H1 (cell line): Measurements from ENCODE around the gene METTL6. TPM values are rescaled to one million over a fixed set of nuclear protein-coding genes. Genes with fewer than 3 reads are reported as not detected.

Experiments
- CTCF ChIA-PET: fragments of 300-600 bp; sonication (Branson Sonifier 250); formaldehyde crosslinking; loops from one replicate; lab custom pipeline; 2021; ENCODE audit not compliant: partially characterized antibody; lab: Charles Lee
- POLR2A ChIA-PET: fragments of 300-600 bp; sonication (Branson Sonifier 250); formaldehyde crosslinking; loops from one replicate; lab custom pipeline; 2021; ENCODE audit warnings: inconsistent platforms; ENCODE audit not compliant: partially characterized antibody; lab: Charles Lee
- DNase-seq, 2 experiments: peaks; one replicate each; pipeline versions ENCODE4 v3.0.0 to v3.0.0-alpha.2; 2010 to 2022; ENCODE audit warnings: low spot score in 2 of 2, low read depth in 1 of 2, mixed read lengths in 1 of 2
- FAIRE-seq: peaks from 2 replicates; lab custom pipeline; 2011; peaks lifted over from hg19 to GRCh38; lab: Jason Lieb, UNC
- H2AFZ ChIP-seq: 2 replicates; pipeline ENCODE4 v1.8.1; 2012; ENCODE audit warnings: low read length, inconsistent platforms
- H2AK5ac ChIP-seq: 2 replicates; pipeline ENCODE4 v1.6.1; 2013; ENCODE audit warnings: low read depth, low read length
- H2BK120ac ChIP-seq: replicated peaks from 2 replicates; pipeline ENCODE3; 2013; ENCODE audit warnings: low read depth, low read length, inconsistent platforms
- H2BK12ac ChIP-seq: 2 replicates; pipeline ENCODE4 v1.6.1; 2013; ENCODE audit warnings: low read depth, low read length
- H2BK15ac ChIP-seq: 2 replicates; pipeline ENCODE4 v1.6.1; 2013; ENCODE audit warnings: low read length
- H2BK20ac ChIP-seq: 2 replicates; pipeline ENCODE4 v1.6.1; 2013; ENCODE audit warnings: low read length
- H2BK5ac ChIP-seq: 2 replicates; pipeline ENCODE4 v1.6.1; 2013; ENCODE audit warnings: low read depth, low read length
- H3K14ac ChIP-seq: 2 replicates; pipeline ENCODE4 v1.6.1; 2013; ENCODE audit warnings: inconsistent platforms; ENCODE audit not compliant: insufficient read length
- H3K18ac ChIP-seq: 2 replicates; pipeline ENCODE4 v1.6.1; 2013; ENCODE audit warnings: low read length; ENCODE audit errors: extremely low read depth
- H3K23ac ChIP-seq: 2 replicates; pipeline ENCODE4 v1.6.1; 2013; ENCODE audit warnings: inconsistent platforms; ENCODE audit not compliant: insufficient read length
- H3K23me2 ChIP-seq: 2 replicates; pipeline ENCODE4 v1.6.1; 2013; ENCODE audit warnings: low read depth, low read length
- H3K27ac ChIP-seq: 2 replicates; pipeline ENCODE4 v1.6.1; 2011; ENCODE audit warnings: low read depth, low read length, inconsistent platforms
- H3K27me3 ChIP-seq, 4 experiments: replicated peaks in 1 of 4; 1 replicate in 1 of 4; 2 replicates in 3 of 4; pipeline versions ENCODE4 v1.6.1 to v1.8.1; 2011 to 2013; ENCODE audit warnings: low read length in 3 of 4, mild to moderate bottlenecking in 3 of 4, inconsistent platforms in 2 of 4, mixed read lengths in 2 of 4, moderate library complexity in 1 of 4; ENCODE audit not compliant: control insufficient read depth in 3 of 4, insufficient read depth in 3 of 4; ENCODE audit errors: extremely low read depth in 1 of 4
- H3K36me3 ChIP-seq, 4 experiments: 2 replicates each; pipeline versions ENCODE4 v1.6.1 to v1.8.1; 2011 to 2013; ENCODE audit warnings: mild to moderate bottlenecking in 4 of 4, low read length in 3 of 4, moderate library complexity in 2 of 4, control low read depth in 1 of 4, inconsistent platforms in 1 of 4; ENCODE audit not compliant: insufficient read depth in 4 of 4, control insufficient read depth in 2 of 4
- H3K4ac ChIP-seq: replicated peaks from 2 replicates; pipeline ENCODE3; 2013; ENCODE audit warnings: low read length, low read depth, mixed read lengths, inconsistent platforms; ENCODE audit not compliant: insufficient read length
- H3K4me1 ChIP-seq, 4 experiments: replicated peaks in 1 of 4; 1 replicate in 1 of 4; 2 replicates in 3 of 4; pipeline versions ENCODE4 v1.6.1 to v1.8.1; 2011 to 2013; ENCODE audit warnings: low read length in 3 of 4, inconsistent platforms in 2 of 4, mixed read lengths in 1 of 4; ENCODE audit not compliant: insufficient read depth in 4 of 4, control insufficient read depth in 3 of 4
- H3K4me2 ChIP-seq, 2 experiments: 2 replicates each; pipeline versions ENCODE4 v1.6.1 to v1.8.1; 2011 to 2013; ENCODE audit warnings: low read depth in 2 of 2, low read length in 2 of 2, control low read depth in 1 of 2, inconsistent platforms in 1 of 2, mild to moderate bottlenecking in 1 of 2; ENCODE audit not compliant: insufficient read depth in 1 of 2
- H3K4me3 ChIP-seq, 4 experiments: fragments of 200-600, 300-600 bp in 1 of 4; sonication (generic), shearing (Covaris generic), sonication (Bioruptor Twin) in 1 of 4; 2 replicates each; pipeline versions ENCODE4 v1.5.1 to v1.8.1; 2011 to 2016; ENCODE audit warnings: low read length in 4 of 4, low read depth in 3 of 4, control low read depth in 2 of 4, inconsistent platforms in 2 of 4, mild to moderate bottlenecking in 2 of 4, mixed read lengths in 1 of 4, moderate library complexity in 1 of 4; ENCODE audit not compliant: insufficient read depth in 2 of 4; ENCODE audit errors: extremely low read depth in 1 of 4
- H3K56ac ChIP-seq: replicated peaks from 2 replicates; pipeline ENCODE3; 2013; ENCODE audit warnings: low read depth, mild to moderate bottlenecking, mixed read lengths, low read length, inconsistent platforms; ENCODE audit not compliant: insufficient read length
- H3K79me1 ChIP-seq: 2 replicates; pipeline ENCODE4 v1.6.1; 2013; ENCODE audit warnings: low read depth, low read length, control low read depth
- H3K79me2 ChIP-seq, 2 experiments: 2 replicates each; pipeline versions ENCODE4 v1.6.1 to v1.8.1; 2012 to 2013; ENCODE audit warnings: low read length in 2 of 2, mild to moderate bottlenecking in 2 of 2, inconsistent platforms in 1 of 2; ENCODE audit not compliant: insufficient read depth in 2 of 2, control insufficient read depth in 1 of 2
- H3K9ac ChIP-seq, 4 experiments: replicated peaks in 1 of 4; 1 replicate in 1 of 4; 2 replicates in 3 of 4; pipeline versions ENCODE4 v1.6.1 to v1.8.1; 2011 to 2013; ENCODE audit warnings: low read depth in 3 of 4, low read length in 3 of 4, control low read depth in 2 of 4, mild to moderate bottlenecking in 2 of 4, moderate library complexity in 2 of 4, inconsistent platforms in 1 of 4; ENCODE audit errors: extremely low read depth in 1 of 4
- H3K9me3 ChIP-seq, 2 experiments: 2 replicates each; pipeline versions ENCODE4 v1.6.1 to v1.8.1; 2012 to 2013; ENCODE audit warnings: mild to moderate bottlenecking in 2 of 2, moderate library complexity in 2 of 2, control low read depth in 1 of 2, inconsistent platforms in 1 of 2, low read depth in 1 of 2, low read length in 1 of 2, mixed read lengths in 1 of 2; ENCODE audit not compliant: insufficient read depth in 2 of 2
- H4K20me1 ChIP-seq, 2 experiments: replicated peaks in 1 of 2; 2 replicates each; pipeline versions ENCODE3 to v1.8.1; 2011 to 2013; ENCODE audit warnings: inconsistent platforms in 2 of 2, low read length in 2 of 2, mild to moderate bottlenecking in 1 of 2; ENCODE audit not compliant: insufficient read depth in 2 of 2, control insufficient read depth in 1 of 2
- H4K5ac ChIP-seq: 2 replicates; pipeline ENCODE4 v1.6.1; 2013; ENCODE audit warnings: low read length, low read depth, mixed read lengths, inconsistent platforms; ENCODE audit not compliant: insufficient read length
- H4K8ac ChIP-seq: 2 replicates; pipeline ENCODE4 v1.8.0; 2013; ENCODE audit warnings: mild to moderate bottlenecking, moderate library complexity, low read length, inconsistent platforms; ENCODE audit not compliant: insufficient read depth; ENCODE audit errors: extremely low read depth
- H4K91ac ChIP-seq: replicated peaks from 2 replicates; pipeline ENCODE3; 2013; ENCODE audit warnings: low read length, mixed read lengths, inconsistent platforms; ENCODE audit not compliant: insufficient read length
- ASH2L ChIP-seq: fragments of 200-600, 300-600 bp; sonication (generic); IDR thresholded peaks from one replicate; pipeline ENCODE4 v1.7.1; 2017; ENCODE audit warnings: low read length
- CHD2 ChIP-seq: IDR thresholded peaks from 2 replicates; pipeline ENCODE4 v1.6.1; 2012; ENCODE audit warnings: low read length, improper control_type of control experiment
- PHF8 ChIP-seq: fragments of 200-600 bp; sonication (generic); conservative IDR thresholded peaks from 2 replicates; pipeline ENCODE4 v1.7.1; 2012; ENCODE audit warnings: low read depth, mild to moderate bottlenecking, inconsistent platforms, low read length, moderate library complexity
- POLR2A ChIP-seq, 2 experiments: IDR thresholded peaks; 1 replicate in 1 of 2; 2 replicates in 1 of 2; pipeline ENCODE4 v1.6.1; 2011; ENCODE audit warnings: low read depth in 2 of 2, low read length in 2 of 2, mild to moderate bottlenecking in 2 of 2; ENCODE audit errors: control extremely low read depth in 1 of 2
- SIN3A ChIP-seq, 2 experiments: IDR thresholded peaks in 1 of 2; conservative IDR thresholded peaks in 1 of 2; 2 replicates each; pipeline ENCODE4 v1.6.1; 2011 to 2012; ENCODE audit warnings: low read length in 2 of 2, improper control_type of control experiment in 1 of 2, low read depth in 1 of 2, mild to moderate bottlenecking in 1 of 2
- SP2 ChIP-seq: IDR thresholded peaks from 2 replicates; pipeline ENCODE4 v1.6.1; 2012; ENCODE audit warnings: mild to moderate bottlenecking, low read length, inconsistent platforms
- TAF1 ChIP-seq: IDR thresholded peaks from 2 replicates; pipeline ENCODE4 v1.6.1; 2011; ENCODE audit warnings: mild to moderate bottlenecking, low read depth, low read length
- TAF7 ChIP-seq: optimal IDR thresholded peaks from 2 replicates; pipeline ENCODE3; 2011; ENCODE audit warnings: low read depth, mild to moderate bottlenecking, inconsistent platforms, low read length, moderate library complexity, borderline replicate concordance
- WGBS, 2 experiments: shearing (Covaris generic) in 1 of 2; methylation state at CpG; one replicate each; pipeline versions ENCODE4 v1.1.6 to v1.1.7; 2013 to 2015; ENCODE audit warnings: low lambda C conversion rate in 2 of 2, mixed read lengths in 2 of 2, inconsistent platforms in 1 of 2, low coverage in 1 of 2, missing lambda C conversion rate in 1 of 2; ENCODE audit not compliant: insufficient replicate concordance in 2 of 2, insufficient coverage in 1 of 2, insufficient read length in 1 of 2; ENCODE audit errors: extremely low coverage in 1 of 2, missing lambda C conversion rate in 1 of 2; 5-methylcytosine and 5-hydroxymethylcytosine counted together
- long read RNA-seq, 2 experiments: library from RNA in 1 of 2; library from capped mRNA in 1 of 2; stranded (forward); transcript quantifications; one replicate each; pipeline ENCODE4 v2.0.0, GENCODE V29; 2021; ENCODE audit warnings: inconsistent platforms in 1 of 2
- polyA minus RNA-seq, 3 experiments: library from RNA; depleted of rRNA, polyadenylated mRNA; stranded (reverse); fragments of >200 nt; gene quantifications; 1 replicate in 2 of 3; 2 replicates in 1 of 3; pipeline ENCODE4 v1.2.3, GENCODE V29; 2011
- polyA plus RNA-seq, 7 experiments: library from polyadenylated mRNA; depleted of rRNA in 3 of 7; stranded (reverse) in 5 of 7; unstranded in 2 of 7; fragments of >200 nt in 5 of 7; fragments of 200-250 nt in 2 of 7; gene quantifications; 1 replicate in 5 of 7; 2 replicates in 1 of 7; 4 replicates in 1 of 7; pipeline versions ENCODE4 v1.2.1 to v1.2.3, GENCODE V29; 2011 to 2013; ENCODE audit warnings: missing spikeins in 2 of 7, mixed read lengths in 2 of 7
- total RNA-seq: library from RNA; stranded (reverse); fragmentation: NEBNext Ultra II Directional; extraction: Animal tissue kit (Norgen Biotek cat#: 25700); gene quantifications from 2 replicates; pipeline ENCODE4 v1.2.1, GENCODE V29; 2021

The METTL6 gene, protein sequence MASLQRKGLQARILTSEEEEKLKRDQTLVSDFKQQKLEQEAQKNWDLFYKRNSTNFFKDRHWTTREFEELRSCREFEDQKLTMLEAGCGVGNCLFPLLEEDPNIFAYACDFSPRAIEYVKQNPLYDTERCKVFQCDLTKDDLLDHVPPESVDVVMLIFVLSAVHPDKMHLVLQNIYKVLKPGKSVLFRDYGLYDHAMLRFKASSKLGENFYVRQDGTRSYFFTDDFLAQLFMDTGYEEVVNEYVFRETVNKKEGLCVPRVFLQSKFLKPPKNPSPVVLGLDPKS
- total RNA-seq (20.0 and 20.7 TPM in 2 replicates), polyA plus RNA-seq (2011; rRNA removed) (13.1 and 18.4 TPM in 2 replicates), polyA minus RNA-seq (2011; rRNA and poly(A)+ RNA removed) (18.1 and 20.9 TPM in 2 replicates)
- polyA plus RNA-seq (2011; cell fraction: cytosol; rRNA removed), result 19.8 TPM
- 6.3 TPM for polyA plus RNA-seq (2011; cell fraction: nucleus; rRNA removed)
- polyA plus RNA-seq (2012, experiment 1 of 2), result 15.5 to 17.6 TPM (median 16.8 TPM) in 4 replicates
- 5.4 TPM for polyA plus RNA-seq (2012, experiment 2 of 2)
- 15.0 TPM for polyA plus RNA-seq (2013, experiment 1 of 2)
- polyA plus RNA-seq (2013, experiment 2 of 2), result 15.7 TPM
- 5.1 TPM for polyA minus RNA-seq (2011; cell fraction: cytosol; rRNA and poly(A)+ RNA removed)
- polyA minus RNA-seq (2011; cell fraction: nucleus; rRNA and poly(A)+ RNA removed), result 11.0 TPM
- long read RNA-seq, experiment 1, partial matches to known transcripts, result 1 of 15 reads
- long read RNA-seq, experiment 1, other reads (novel, unspliced or antisense), result 11 of 15 reads
- long read RNA-seq, experiment 2, transcript METTL6-202 (6 exons, 1,335 nt), result major isoform, 11 of 17 reads
- long read RNA-seq, experiment 2, partial matches to known transcripts, result 0 of 17 reads
- long read RNA-seq, experiment 2, other reads (novel, unspliced or antisense), result 6 of 17 reads

DNA sequence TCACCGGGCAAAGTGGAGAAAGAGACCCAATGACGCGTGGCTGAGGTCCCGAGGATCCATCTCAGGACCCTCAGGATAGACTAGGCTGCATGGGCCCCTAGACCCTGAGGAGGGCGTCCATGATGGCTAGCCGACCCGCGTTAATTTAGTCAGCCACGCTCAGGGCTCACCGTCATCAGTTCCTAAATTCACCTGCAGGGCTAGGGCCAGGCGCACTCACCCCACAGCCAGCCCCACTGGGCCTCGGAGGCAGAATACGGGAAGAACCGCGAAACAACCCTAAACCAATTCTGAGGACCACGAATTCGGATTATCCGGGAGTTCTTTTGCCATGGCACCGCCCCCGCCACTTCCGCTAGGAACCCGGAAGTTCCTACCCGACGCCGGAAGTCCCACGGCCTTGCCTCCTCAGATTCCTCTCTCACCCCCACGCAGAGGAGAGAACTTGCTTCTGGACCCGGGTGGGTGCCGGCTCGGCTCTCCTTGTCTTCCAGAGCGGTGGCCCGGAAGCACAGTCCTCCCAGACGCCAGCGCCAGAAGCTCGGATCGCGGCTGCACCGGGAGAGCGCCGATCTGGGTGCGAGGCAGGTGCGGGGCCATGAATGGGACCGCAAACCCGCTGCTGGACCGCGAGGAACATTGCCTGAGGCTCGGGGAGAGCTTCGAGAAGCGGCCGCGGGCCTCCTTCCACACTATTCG lies at the start of gene METTL6, which contains the start of gene EAF1:
TSS of gene METTL6 (minus strand) at position 363 of the 699 bp plus-strand sequence. CDS start 1,033 bp downstream, outside the sequence.
TSS of gene EAF1 (plus strand) at position 417 of the 699 bp plus-strand sequence. CDS start at position 599, 182 bp downstream.
- no peak within 1 kb of the TSS for H3K23ac ChIP-seq
- no peak for FAIRE-seq
- H2AFZ ChIP-seq, result peak within 1 kb of the TSS; percentile 99
- H3K9me3 ChIP-seq, result no peaks in the 10 kb centered on the region
- peak within 1 kb of the TSS; percentile 93 for H3K27ac ChIP-seq
- CTCF ChIA-PET, result interaction anchor here (0.8 to 2.2 kb wide), 7 partner anchors 9 to 336 kb away, joined by 3 to 6 read pairs (median 3); partner anchors contain the start of gene SH3BP5
- peak within 1 kb of the TSS; percentile 79 to 99 (median 96) for H3K4me3 ChIP-seq
- H2AK5ac ChIP-seq, result no peak within 1 kb of the TSS
- WGBS, 2 experiments, result 1% methylated on average over 42 of the region's 52 CpGs; no CpG with 5 or more reads in 1 of the 2 experiments
- peaks cover 7 to 46% (median 15%) of the 10 kb centered on the region in 4 experiments; a peak in 7 of 8 replicates for H3K36me3 ChIP-seq
- H3K27me3 ChIP-seq, result no peaks in the 10 kb centered on the region
- peaks cover 0 to 7% (median 4%) of the 10 kb centered on the region in 4 experiments; a peak in 5 of 7 replicates for H3K4me1 ChIP-seq
- peak within 1 kb of the TSS; percentile 96 for H4K8ac ChIP-seq
- H2BK12ac ChIP-seq, result 0 out of 2 replicates have a peak within 1 kb of the TSS, but pooled peaks have one; percentile 41
- H3K56ac ChIP-seq, result peak within 1 kb of the TSS; percentile 60
- no peak within 1 kb of the TSS for H3K14ac ChIP-seq
- peaks cover 3% of the 10 kb centered on the region for H3K23me2 ChIP-seq
- no peak within 1 kb of the TSS for H2BK120ac ChIP-seq
- H2BK20ac ChIP-seq, result no peak within 1 kb of the TSS
- peak within 1 kb of the TSS; percentile 89 for H2BK5ac ChIP-seq
- H3K4me2 ChIP-seq, result peak within 1 kb of the TSS; percentile 77 to 80
- POLR2A ChIA-PET, result interaction anchor here (1.0 kb wide), 1 partner anchor 142 kb away, joined by 4 read pairs; no protein-coding TSS in a partner anchor
- peak within 1 kb of the TSS; percentile 88; the same call in 1 of the 2 replicates for H3K18ac ChIP-seq
- H4K20me1 ChIP-seq, result no peaks in the 10 kb centered on the region
- peak within 1 kb of the TSS; percentile 90 to 94 (median 92) for H3K9ac ChIP-seq
- H4K5ac ChIP-seq, result peak within 1 kb of the TSS; percentile 97
- H3K79me2 ChIP-seq, result peaks cover 11 to 51% of the 10 kb centered on the region in 2 experiments
- peaks cover 2% of the 10 kb centered on the region; the same call in 1 of the 2 replicates for H3K79me1 ChIP-seq
- H4K91ac ChIP-seq, result peak within 1 kb of the TSS; percentile 79
- H3K4ac ChIP-seq, result no peak within 1 kb of the TSS
- no peak within 1 kb of the TSS for H2BK15ac ChIP-seq
- peak in 1 of 2 experiments; percentile 87 for DNase-seq
- TF ChIP-seq TAF1 (peak; percentile 81), POLR2A (IDR thresholded peaks at IDR 0.05; ENCODE audit: control extremely low read depth in 1 of 2, low read depth in 2 of 2, low read length in 2 of 2) (peak; percentile 25 to 69; a peak in 2 of 3 replicates), PHF8 (peak; percentile 83), ASH2L (peak; percentile 93), SIN3A (conservative IDR thresholded peaks at IDR 0.05 in 1 of 2, IDR thresholded peaks at IDR 0.05 in 1 of 2; ENCODE audit: low read depth in 1 of 2, low read length in 2 of 2) (peak; percentile 67 to 83; a peak in 3 of 4 replicates), CHD2 (no peak), SP2 (no peak), TAF7 (no peak)
